Measurements from ENCODE around the gene USP6NL. TPM values are rescaled to one million over a fixed set of nuclear protein-coding genes. Genes with fewer than 3 reads are reported as not detected.

Gene USP6NL
- total RNA-seq, 1 experiment from 2014 or later: 22.1 TPM

GRCh38 chr10:11441151-11441535 is 170.3 kb downstream of the USP6NL start:
- H3K4me1 ChIP-seq (replicated peaks; ENCODE audit: insufficient read depth): no peaks in the 10 kb centered on the region
- no peaks in the 10 kb centered on the region for H3K9me3 ChIP-seq (ENCODE audit: insufficient read depth, low read depth)
- no TSS peak for BruUV-seq (replicated peaks)
- H3K27ac ChIP-seq: no peak overlapping the region
- POLR2A ChIA-PET (ENCODE audit: unreplicated experiment): no interaction called here
- H3F3A ChIP-seq (ENCODE audit: insufficient read depth, low read depth): no peaks in the 10 kb centered on the region
- H4K20me1 ChIP-seq (ENCODE audit: insufficient read depth): no peaks in the 10 kb centered on the region
- H3K4me2 ChIP-seq: no peak overlapping the region
- CTCF ChIA-PET: no interaction called here
- no peak for DNase-seq
- H3K36me3 ChIP-seq (ENCODE audit: low read depth): no peaks in the 10 kb centered on the region
- H3K4me3 ChIP-seq: no peak overlapping the region
- H2AFZ ChIP-seq: no peak overlapping the region
- TF ChIP-seq EZH2 (IDR thresholded peaks at IDR 0.05; ENCODE audit: low read depth) (no peak), CTCF (conservative IDR thresholded peaks at IDR 0.05) (no peak)
- H3K27me3 ChIP-seq (ENCODE audit: insufficient read depth, low read depth): peaks cover 54% of the 10 kb centered on the region
- intact Hi-C loops (cut with micrococcal nuclease; ENCODE audit: unreplicated experiment): no loop called here
- H3K9me2 ChIP-seq (ENCODE audit: insufficient read depth): no peaks in the 10 kb centered on the region
- no peaks in the 10 kb centered on the region for H3K79me2 ChIP-seq (ENCODE audit: low read depth)

- no peaks in the 10 kb centered on the region for H3K9me3 ChIP-seq (ENCODE audit: insufficient read depth, low read depth)
- H3K4me1 ChIP-seq (replicated peaks; ENCODE audit: insufficient read depth): no peaks in the 10 kb centered on the region
- no peaks in the 10 kb centered on the region for H3K79me2 ChIP-seq (ENCODE audit: low read depth)
- ChIA-PET POLR2A (ENCODE audit: unreplicated experiment) (no interaction called here), CTCF (no interaction called here)
- no peak overlapping the region for H2AFZ ChIP-seq
- no peak overlapping the region for H3K4me2 ChIP-seq
- intact Hi-C loops (cut with micrococcal nuclease; ENCODE audit: unreplicated experiment): no loop called here
- no peaks in the 10 kb centered on the region for H3F3A ChIP-seq (ENCODE audit: insufficient read depth, low read depth)
- no peak for DNase-seq
- no peaks in the 10 kb centered on the region for H4K20me1 ChIP-seq (ENCODE audit: insufficient read depth)
- H3K27ac ChIP-seq: no peak overlapping the region
- no peak for TF ChIP-seq EZH2 (IDR thresholded peaks at IDR 0.05; ENCODE audit: low read depth)
- no peak for TF ChIP-seq CTCF (conservative IDR thresholded peaks at IDR 0.05)
- H3K36me3 ChIP-seq (ENCODE audit: low read depth): no peaks in the 10 kb centered on the region
- peaks cover 56% of the 10 kb centered on the region for H3K27me3 ChIP-seq (ENCODE audit: insufficient read depth, low read depth)
- no peak overlapping the region for H3K4me3 ChIP-seq
- H3K9me2 ChIP-seq (ENCODE audit: insufficient read depth): no peaks in the 10 kb centered on the region
- no TSS peak for BruUV-seq (replicated peaks)
Observed at GRCh38 chr10:11440250-11441150, 170.9 kb downstream of the USP6NL start.

- H3K36me3 ChIP-seq (ENCODE audit: low read depth): no peaks in the 10 kb centered on the region
- H3K27me3 ChIP-seq (ENCODE audit: insufficient read depth, low read depth): peaks cover 56% of the 10 kb centered on the region
- ChIA-PET POLR2A (ENCODE audit: unreplicated experiment) (no interaction called here), CTCF (no interaction called here)
- H3K4me1 ChIP-seq (replicated peaks; ENCODE audit: insufficient read depth): no peaks in the 10 kb centered on the region
- no TSS peak for BruUV-seq (replicated peaks)
- no peak overlapping the region for H3K4me2 ChIP-seq
- H3F3A ChIP-seq (ENCODE audit: insufficient read depth, low read depth): no peaks in the 10 kb centered on the region
- no peaks in the 10 kb centered on the region for H3K9me3 ChIP-seq (ENCODE audit: insufficient read depth, low read depth)
- no peak overlapping the region for H3K4me3 ChIP-seq
- TF ChIP-seq EZH2 (IDR thresholded peaks at IDR 0.05; ENCODE audit: low read depth) (no peak), CTCF (conservative IDR thresholded peaks at IDR 0.05) (no peak)
- no peak overlapping the region for H2AFZ ChIP-seq
- H3K9me2 ChIP-seq (ENCODE audit: insufficient read depth): no peaks in the 10 kb centered on the region
- H3K27ac ChIP-seq: no peak overlapping the region
- H3K79me2 ChIP-seq (ENCODE audit: low read depth): no peaks in the 10 kb centered on the region
- no peaks in the 10 kb centered on the region for H4K20me1 ChIP-seq (ENCODE audit: insufficient read depth)
- no peak for DNase-seq
- intact Hi-C loops (cut with micrococcal nuclease; ENCODE audit: unreplicated experiment): no loop called here
Observed at GRCh38 chr10:11439523-11440053, 171.9 kb downstream of the USP6NL start.
